Measurements from ENCODE around the gene TSPAN9. TPM values are rescaled to one million over a fixed set of nuclear protein-coding genes. Genes with fewer than 3 reads are reported as not detected.

The TSPAN9 gene
- polyA plus RNA-seq, 1 of the 3 experiments (the other 2 are of a cell fraction): 34.9 TPM

DNA sequence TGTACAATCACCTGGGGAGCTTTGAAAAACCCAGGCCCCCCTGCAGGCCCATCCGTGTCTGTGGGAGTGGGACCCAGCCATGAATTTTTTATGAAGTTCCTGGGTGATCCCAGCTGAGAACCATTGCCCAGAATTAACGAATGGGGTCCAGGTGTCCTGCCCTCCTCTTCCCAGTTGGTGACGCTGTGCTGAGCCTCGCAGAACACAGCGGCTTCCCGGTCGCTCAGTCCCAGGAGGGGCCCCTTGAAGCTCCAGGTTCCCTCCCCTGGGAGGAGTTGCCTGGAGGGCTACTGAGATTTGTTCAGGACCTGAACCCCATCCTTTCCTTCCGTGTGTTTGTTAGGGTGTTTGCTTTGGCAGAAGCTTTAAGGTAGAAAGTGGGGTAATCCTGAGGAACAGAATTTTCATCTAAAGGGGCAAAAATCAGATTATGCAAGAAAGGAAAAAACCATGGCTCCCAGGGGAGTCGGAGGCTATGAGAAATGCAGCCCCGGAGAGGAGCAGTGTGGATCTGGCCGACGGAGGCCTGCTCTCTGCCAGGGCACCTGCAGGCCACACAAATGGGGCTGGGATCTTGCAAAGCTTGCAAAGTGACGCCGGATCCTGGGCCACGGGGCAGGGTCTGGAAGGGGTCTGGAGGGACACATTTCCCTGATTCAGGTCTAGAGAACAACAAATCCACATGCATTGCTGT, 249.1 kb downstream of the TSPAN9 start:
- H3F3A ChIP-seq (replicated peaks; ENCODE audit: insufficient read depth): no peaks in the 10 kb centered on the region
- no peak overlapping the region for H2AFZ ChIP-seq (ENCODE audit: low read depth)
- DNase-seq: no peak
- no peaks in the 10 kb centered on the region for H3K36me3 ChIP-seq (replicated peaks in 1 of 2; ENCODE audit: control insufficient read depth in 1 of 2, insufficient read depth in 2 of 2, low read length in 1 of 2)
- H4K20me1 ChIP-seq (ENCODE audit: insufficient read depth): no peaks in the 10 kb centered on the region
- no peaks in the 10 kb centered on the region for H3K9me2 ChIP-seq
- H3K27ac ChIP-seq (ENCODE audit: low read depth in 2 of 2, low read length in 1 of 2): no peak overlapping the region
- ChIA-PET CTCF (interaction anchor here (0.7 to 3.3 kb wide), 7 partner anchors 10 to 477 kb away, joined by 3 to 20 read pairs (median 4); no protein-coding TSS in a partner anchor), POLR2A (no interaction called here)
- no peaks in the 10 kb centered on the region for H3K79me2 ChIP-seq (ENCODE audit: insufficient read depth)
- no peaks in the 10 kb centered on the region for H3K9me3 ChIP-seq
- no peak for TF ChIP-seq FOXJ3 (CRISPR knock-in tag; IDR thresholded peaks at IDR 0.05)
- no peak for TF ChIP-seq NRF1 (IDR thresholded peaks at IDR 0.05; ENCODE audit: low read depth, low read length)
- TF ChIP-seq GABPA (IDR thresholded peaks at IDR 0.05; ENCODE audit: low read depth): no peak
- TF ChIP-seq, protein P1, sequence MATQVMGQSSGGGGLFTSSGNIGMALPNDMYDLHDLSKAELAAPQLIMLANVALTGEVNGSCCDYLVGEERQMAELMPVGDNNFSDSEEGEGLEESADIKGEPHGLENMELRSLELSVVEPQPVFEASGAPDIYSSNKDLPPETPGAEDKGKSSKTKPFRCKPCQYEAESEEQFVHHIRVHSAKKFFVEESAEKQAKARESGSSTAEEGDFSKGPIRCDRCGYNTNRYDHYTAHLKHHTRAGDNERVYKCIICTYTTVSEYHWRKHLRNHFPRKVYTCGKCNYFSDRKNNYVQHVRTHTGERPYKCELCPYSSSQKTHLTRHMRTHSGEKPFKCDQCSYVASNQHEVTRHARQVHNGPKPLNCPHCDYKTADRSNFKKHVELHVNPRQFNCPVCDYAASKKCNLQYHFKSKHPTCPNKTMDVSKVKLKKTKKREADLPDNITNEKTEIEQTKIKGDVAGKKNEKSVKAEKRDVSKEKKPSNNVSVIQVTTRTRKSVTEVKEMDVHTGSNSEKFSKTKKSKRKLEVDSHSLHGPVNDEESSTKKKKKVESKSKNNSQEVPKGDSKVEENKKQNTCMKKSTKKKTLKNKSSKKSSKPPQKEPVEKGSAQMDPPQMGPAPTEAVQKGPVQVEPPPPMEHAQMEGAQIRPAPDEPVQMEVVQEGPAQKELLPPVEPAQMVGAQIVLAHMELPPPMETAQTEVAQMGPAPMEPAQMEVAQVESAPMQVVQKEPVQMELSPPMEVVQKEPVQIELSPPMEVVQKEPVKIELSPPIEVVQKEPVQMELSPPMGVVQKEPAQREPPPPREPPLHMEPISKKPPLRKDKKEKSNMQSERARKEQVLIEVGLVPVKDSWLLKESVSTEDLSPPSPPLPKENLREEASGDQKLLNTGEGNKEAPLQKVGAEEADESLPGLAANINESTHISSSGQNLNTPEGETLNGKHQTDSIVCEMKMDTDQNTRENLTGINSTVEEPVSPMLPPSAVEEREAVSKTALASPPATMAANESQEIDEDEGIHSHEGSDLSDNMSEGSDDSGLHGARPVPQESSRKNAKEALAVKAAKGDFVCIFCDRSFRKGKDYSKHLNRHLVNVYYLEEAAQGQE (IDR thresholded peaks at IDR 0.05; ENCODE audit: low read depth, low read length): no peak
- no peak for TF ChIP-seq MEF2A (IDR thresholded peaks at IDR 0.05; ENCODE audit: borderline replicate concordance, low read depth)
- TF ChIP-seq GATA2 (CRISPR knock-in tag; IDR thresholded peaks at IDR 0.05): no peak
- TF ChIP-seq, protein P2, sequence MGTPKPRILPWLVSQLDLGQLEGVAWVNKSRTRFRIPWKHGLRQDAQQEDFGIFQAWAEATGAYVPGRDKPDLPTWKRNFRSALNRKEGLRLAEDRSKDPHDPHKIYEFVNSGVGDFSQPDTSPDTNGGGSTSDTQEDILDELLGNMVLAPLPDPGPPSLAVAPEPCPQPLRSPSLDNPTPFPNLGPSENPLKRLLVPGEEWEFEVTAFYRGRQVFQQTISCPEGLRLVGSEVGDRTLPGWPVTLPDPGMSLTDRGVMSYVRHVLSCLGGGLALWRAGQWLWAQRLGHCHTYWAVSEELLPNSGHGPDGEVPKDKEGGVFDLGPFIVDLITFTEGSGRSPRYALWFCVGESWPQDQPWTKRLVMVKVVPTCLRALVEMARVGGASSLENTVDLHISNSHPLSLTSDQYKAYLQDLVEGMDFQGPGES (IDR thresholded peaks at IDR 0.05; ENCODE audit: low read depth, low read length): no peak
- TF ChIP-seq RAD21 (IDR thresholded peaks at IDR 0.05; ENCODE audit: low read length): no peak
- TF ChIP-seq EP300 (IDR thresholded peaks at IDR 0.05; ENCODE audit: borderline replicate concordance in 1 of 2, low read depth in 1 of 2, low read length in 1 of 2): no peak
- TF ChIP-seq, protein P3, sequence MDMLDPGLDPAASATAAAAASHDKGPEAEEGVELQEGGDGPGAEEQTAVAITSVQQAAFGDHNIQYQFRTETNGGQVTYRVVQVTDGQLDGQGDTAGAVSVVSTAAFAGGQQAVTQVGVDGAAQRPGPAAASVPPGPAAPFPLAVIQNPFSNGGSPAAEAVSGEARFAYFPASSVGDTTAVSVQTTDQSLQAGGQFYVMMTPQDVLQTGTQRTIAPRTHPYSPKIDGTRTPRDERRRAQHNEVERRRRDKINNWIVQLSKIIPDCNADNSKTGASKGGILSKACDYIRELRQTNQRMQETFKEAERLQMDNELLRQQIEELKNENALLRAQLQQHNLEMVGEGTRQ (IDR thresholded peaks at IDR 0.05; ENCODE audit: borderline replicate concordance, low read depth, low read length): no peak
- no peak for TF ChIP-seq SMC3 (IDR thresholded peaks at IDR 0.05; ENCODE audit: low read depth, low read length)
- TF ChIP-seq FOXM1 (IDR thresholded peaks at IDR 0.05; ENCODE audit: low read depth): no peak
- no peak for TF ChIP-seq ELF1 (IDR thresholded peaks at IDR 0.05)
- TF ChIP-seq CHD2 (IDR thresholded peaks at IDR 0.05; ENCODE audit: low read length, partially characterized antibody): no peak
- WGBS (ENCODE audit: low lambda C conversion rate): 67% methylated on average over 11 of the region's 15 CpGs
- peaks cover 0 to 6% of the 10 kb centered on the region in 2 experiments; a peak in 1 of 4 replicates for H3K4me1 ChIP-seq (ENCODE audit: control insufficient read depth in 1 of 2, insufficient read depth in 2 of 2, low read depth in 1 of 2, low read length in 1 of 2)
- no peak overlapping the region for H3K4me3 ChIP-seq (ENCODE audit: low read depth in 2 of 2, low read length in 1 of 2)
- H3K4me2 ChIP-seq: no peak overlapping the region
- H3K9ac ChIP-seq: no peak overlapping the region
- H3K27me3 ChIP-seq (ENCODE audit: insufficient read depth): peaks cover 11% of the 10 kb centered on the region

Data from SK-N-SH (cell line).